ENCODE data around the gene PTPRZ1. TPM values are rescaled to one million over a fixed set of nuclear protein-coding genes. Genes with fewer than 3 reads are reported as not detected.

PTPRZ1 gene
- total RNA-seq, 1 donor from 2014 or later = 0.13 TPM

DNA sequence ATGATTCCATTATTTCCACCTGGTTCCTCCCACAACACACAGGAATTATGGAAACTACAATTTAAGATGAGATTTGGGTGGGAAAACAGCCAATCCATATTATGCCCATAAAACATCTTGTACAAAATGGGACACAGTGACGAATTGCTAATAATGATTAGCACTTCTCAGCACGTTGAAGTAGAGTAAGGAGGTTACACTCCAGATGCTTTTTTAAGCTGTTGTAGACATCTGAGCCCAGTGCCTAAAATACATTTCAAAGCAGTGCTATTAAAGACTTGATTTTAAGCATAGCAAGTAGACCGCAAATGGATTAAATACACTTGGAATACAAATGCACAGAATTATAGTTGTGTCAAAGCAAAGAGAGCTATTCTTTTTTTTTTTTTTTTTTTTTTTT lies 165.2 kb downstream of the PTPRZ1 start:
- ATAC-seq (no peak), DNase-seq (ENCODE audit: low spot score) (no peak)

DNA sequence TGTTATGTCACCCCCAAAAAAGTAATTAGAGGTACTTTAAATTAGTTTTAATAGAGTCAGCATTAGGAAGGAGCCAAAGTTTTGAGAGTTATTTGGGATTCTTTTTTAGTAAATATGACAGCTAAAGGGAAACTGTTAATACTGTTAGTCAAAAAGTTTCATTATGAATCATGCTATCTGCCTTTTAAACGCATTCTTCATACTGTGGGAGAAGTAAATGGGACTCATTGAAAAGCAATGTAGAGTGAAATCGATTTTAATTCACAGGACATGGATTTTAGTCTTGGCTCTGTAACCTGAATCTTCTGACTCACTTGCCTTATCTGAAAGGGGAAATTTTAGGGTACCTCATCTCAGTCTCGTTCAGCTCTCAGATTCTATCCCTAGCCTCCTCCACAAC lies 165.9 kb downstream of the PTPRZ1 start:
- no peak for ATAC-seq
- DNase-seq (ENCODE audit: low spot score) = no peak

DNA sequence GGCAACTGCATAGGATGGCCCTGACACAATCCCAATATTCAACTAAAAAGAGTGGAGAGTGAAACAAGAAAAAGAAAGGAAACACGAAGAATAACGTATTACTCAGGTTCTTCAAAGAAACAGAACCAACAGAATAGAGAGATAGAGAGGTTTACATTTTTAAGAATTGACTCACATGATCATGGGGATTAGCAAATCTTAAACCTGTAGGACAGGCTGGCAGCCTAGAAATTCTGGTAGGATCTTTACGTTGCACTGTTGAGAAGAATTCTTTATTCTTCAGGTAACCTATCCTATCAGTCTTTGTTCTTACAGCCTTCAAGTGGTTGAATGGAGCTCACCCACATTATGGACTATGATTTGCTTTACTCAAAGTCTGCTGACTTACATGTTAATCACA lies 167.2 kb downstream of the PTPRZ1 start:
- no peak for DNase-seq (ENCODE audit: low spot score)

DNA sequence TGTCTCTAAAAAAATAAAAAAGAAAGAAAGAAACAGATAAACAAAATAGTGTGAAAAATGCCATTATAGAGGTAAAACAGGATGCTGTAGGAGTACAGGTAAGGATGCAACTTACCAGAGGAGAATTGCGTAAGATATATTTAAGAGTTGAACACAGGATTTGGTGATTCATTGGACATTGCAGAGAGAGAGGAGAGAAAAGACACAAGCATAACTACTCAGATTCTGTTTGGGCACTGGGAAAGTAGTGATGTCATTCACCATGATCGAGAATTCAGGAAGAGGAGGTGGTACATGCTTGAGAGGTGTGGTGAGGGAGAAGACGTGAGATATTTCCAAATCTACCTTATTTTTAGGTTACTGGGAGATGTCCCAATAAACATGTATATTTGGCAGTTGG lies 173.4 kb downstream of the PTPRZ1 start:
- DNase-seq (ENCODE audit: low spot score) (no peak), ATAC-seq (no peak)

More for the DNA sequence above, 167.2 kb downstream of the PTPRZ1 start:
- no peak for ATAC-seq

DNA sequence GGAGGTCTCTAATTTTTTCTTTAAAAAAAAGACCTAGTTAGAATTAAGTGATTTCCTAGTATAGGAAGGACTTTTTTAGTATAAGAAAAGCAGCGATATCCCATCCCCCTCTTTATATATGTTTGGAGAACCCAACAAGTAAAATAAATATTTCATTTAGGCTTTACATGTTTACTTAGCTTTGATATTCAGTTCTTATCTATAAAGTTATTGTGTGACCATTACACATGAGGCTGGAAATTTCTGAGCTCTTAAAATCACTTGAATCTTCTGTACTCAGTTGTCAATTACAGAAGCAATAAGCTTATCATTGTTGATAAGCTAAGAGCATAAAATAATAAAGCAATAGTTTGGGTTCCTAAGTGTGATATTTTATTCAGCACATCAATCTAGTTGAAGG lies 181.4 kb downstream of the PTPRZ1 start:
- DNase-seq (ENCODE audit: low spot score) = no peak
- no peak for ATAC-seq

DNA sequence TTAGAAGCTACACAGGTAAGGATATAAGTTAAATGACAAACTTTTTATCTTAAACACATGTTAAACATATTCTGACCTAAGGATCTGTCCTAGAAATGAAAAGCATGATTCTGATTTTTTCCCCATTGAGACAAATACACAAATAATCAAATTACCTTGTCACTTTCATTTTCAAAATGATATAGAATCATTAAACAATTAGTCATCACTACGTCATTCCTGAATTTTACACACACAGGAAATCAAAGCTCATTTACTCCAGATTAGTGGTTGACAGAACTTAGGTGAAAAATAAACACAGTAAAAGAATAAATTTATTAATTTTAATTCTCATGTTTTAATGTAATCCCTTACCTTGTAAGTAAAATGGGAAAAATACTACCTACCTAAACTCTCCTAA lies 182.1 kb downstream of the PTPRZ1 start:
- no peak for ATAC-seq
- DNase-seq (ENCODE audit: low spot score) = no peak

DNA sequence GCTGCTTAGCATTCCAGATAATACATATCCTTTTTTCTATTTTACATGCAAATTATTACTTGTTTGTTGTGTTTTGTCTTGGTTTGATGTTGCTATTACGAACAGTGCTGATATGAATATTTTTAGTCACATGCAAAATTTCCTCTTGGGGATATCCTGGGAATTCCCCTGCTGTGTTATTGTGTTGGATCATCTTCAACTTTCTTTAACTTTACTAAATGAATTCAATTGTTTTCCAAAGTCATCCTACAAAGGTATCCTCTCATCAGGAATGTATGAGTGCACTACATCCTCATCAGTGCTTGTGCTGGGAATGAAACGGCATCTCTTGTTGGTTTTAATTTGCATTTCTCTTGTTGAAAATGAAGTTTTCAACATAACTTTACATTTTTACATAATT lies 184.0 kb downstream of the PTPRZ1 start:
- ATAC-seq (no peak), DNase-seq (ENCODE audit: low spot score) (no peak)

DNA sequence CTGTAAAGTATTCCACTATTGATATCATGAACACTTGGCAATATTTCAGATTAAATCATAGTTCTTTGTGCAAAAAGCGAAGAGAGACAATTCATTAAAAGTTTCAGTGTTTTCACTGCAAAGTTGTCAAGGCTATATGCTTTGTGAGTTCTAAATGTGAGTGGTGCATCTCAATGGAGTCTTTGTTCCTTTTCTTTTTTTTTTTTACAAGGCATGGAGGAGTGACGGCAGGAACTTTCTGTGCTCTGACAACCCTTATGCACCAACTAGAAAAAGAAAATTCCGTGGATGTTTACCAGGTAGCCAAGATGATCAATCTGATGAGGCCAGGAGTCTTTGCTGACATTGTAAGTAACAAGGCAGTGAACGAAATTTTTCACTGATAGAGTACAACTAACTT lies 186.6 kb downstream of the PTPRZ1 start:
- no peak for ATAC-seq
- no peak for DNase-seq (ENCODE audit: low spot score)

DNA sequence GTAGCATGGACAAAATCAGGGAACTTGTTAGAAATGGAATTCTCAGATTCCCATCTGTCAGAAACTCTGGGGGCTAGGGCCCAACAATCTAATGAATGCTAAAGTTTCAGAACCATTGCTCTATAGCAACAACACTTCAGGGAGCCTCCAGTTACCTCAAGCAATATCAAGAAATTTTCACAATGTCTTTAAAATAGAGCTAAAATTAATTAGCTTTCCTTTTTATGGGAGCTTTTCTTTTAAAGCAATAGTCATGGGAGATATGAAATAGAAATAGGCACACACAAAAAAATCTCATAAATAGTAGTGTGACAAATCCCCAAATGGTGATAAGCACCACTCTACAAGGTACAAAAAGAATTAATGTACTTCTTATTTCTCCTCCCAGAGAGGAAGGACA lies 190.2 kb downstream of the PTPRZ1 start:
- ATAC-seq (no peak), DNase-seq (ENCODE audit: low spot score) (no peak)

DNA sequence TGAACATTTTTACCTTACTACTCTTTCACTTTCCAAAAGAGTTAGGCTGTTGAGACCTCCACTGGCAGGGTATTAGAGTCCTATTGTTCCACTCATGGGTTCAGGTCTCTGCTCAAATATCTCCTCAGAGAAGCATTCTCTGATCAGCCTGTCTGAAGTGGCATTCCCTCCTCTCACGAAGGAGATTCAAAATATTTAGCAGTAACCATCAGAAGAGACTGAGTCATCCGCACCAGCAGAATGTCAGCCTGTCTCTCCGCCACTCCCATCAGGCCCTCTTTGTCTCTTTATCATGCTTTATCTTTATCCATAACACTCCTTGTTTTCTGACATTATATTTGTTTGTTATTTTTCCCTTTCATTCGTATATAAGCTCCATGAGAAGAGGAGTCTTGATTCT lies 192.0 kb downstream of the PTPRZ1 start:
- no peak for DNase-seq (ENCODE audit: low spot score)
- ATAC-seq = no peak

DNA sequence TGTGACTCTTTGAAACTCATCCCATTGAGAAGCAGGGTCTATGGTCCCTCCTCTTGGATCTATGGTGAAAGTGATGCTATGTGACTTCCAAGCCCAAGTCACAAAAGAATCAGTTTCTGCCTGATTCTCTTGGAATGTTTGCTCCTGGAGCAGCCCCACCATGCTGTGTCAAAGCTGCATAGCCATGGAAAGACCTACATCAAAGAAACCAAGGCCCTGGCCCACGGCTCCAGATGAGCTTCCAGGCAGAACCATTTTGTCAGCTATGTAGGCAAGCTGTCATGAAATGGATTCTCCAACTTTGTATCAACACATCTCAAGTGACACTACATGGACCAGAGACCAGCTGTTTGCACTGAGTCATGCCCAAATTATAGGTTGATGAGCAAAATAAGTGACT lies 194.1 kb downstream of the PTPRZ1 start:
- DNase-seq (ENCODE audit: low spot score) = no peak
- no peak for ATAC-seq

DNA sequence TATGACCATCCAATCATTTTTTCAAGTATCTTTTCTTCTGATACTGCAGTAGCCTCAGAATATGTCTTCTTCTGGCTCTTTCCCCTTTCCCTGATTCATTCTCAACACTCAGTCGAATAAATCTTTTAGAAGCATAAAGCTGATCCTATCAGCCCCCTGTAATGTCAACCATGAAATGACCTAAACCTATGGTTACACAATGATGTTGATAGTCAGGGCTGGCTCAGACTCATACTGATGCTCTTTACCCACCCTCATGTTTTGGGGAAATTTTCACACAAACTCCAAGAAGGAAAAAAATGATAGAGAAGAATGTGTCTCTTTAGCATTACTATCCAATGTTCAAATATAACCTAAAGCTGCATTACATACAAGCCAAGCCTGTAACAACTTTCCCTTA lies 195.1 kb downstream of the PTPRZ1 start:
- DNase-seq (ENCODE audit: low spot score) = no peak
- ATAC-seq = no peak

DNA sequence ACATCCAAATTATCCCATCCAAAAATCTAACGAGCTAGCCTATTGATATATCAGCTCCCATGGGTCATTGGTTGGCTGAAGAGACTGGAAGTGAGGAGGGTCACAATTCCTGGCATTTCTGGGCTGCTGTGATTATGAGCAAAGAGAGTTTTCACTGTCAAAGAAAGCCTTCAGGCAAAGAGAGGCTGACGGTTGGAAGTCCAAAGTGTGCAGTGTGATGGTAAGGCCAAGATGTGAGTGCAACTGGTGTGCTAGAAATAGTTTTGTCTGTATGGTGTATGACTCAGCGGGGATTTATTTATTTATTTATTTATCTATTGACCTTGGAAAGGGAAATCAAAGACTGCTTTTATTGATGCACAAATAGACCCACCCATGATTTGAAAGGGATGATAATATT lies 196.0 kb downstream of the PTPRZ1 start:
- DNase-seq (ENCODE audit: low spot score) (no peak), ATAC-seq (peak; percentile 42)

DNA sequence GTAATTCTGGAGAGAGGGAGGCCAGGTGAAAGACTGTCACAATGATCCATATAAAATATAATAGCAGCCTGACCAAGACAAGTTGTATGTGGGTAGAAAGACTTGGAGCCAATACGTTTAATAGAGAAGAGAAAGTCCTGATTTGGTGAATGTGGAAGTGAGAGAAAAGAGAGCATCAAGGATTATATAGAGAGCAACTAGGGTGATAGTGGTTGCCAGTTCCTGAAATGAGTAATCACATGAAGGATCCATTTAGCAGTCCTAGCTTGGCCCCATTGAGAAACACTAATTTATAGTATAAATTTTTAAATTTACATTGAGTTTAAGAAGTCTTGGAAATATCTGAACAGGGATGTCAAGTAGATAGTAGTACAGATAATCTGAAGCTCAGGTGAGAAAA lies 197.1 kb downstream of the PTPRZ1 start:
- DNase-seq (ENCODE audit: low spot score) (no peak), ATAC-seq (no peak)

DNA sequence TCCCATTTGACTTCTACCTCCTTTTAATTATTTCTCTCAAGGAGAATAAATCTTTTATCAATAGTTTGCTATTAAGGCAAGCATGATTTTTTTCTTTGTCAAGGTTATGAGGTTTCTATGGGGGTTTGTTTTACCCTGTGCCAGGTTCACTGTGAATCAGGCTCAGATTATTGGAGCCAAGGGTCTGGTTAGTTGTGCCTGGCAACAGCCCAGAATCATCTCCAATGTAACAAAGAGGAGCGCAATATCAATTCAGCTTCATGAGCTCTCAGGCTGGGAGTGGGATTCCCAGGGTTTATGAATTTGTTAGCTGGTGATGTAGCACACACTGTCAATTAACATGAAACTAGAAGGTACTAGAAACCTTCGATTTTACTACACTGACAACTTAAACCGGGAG lies 197.9 kb downstream of the PTPRZ1 start:
- DNase-seq (ENCODE audit: low spot score) = no peak
- no peak for ATAC-seq

DNA sequence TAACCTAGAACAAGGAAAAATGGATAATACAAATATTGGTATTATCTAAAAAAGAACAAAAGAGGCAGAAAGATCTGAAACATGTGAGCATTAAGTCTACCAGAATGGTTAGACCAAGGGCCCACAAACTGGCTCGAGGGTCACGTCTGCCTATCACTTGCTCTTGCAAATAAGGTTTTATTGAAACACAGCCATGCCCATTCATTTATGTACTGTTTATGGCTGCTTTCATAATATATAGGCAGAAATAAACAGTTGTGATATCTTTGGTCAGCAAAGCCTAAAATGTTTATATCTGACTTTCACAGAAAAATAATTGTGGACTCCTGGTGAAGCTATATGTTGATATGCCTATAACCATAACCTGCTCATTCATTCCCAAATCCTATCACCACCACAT lies 199.3 kb downstream of the PTPRZ1 start:
- DNase-seq (ENCODE audit: low spot score) (no peak), ATAC-seq (no peak)

DNA sequence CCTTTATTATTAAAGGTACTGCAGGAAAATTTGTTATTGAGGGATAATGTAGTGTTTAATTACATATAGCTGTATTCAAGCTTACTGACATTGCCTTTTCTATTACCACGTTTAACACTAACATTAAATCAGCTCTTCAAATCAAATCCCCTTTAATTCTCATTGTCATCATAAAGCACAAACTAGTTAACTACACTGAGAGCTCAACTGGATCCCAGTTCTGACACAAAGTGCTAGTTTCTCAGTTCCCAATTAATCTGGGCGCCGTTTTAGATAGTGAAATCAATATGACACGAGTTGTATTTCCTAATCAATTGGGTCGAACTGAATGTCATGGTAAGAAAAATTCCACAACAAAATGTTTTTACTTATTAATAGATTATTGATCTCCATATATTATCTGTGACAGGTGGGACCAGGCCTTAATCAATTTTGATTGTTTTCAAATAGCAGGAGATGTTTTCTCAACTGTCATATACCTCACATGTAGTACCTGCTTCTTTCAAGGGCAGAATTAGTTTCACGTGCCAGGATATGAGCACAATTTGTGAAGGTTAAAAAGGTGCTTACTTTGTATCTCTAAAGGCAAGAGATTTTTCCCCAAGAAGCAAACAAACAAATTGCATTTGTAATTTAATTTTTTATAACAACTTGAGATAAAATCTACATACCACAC lies 200.1 kb downstream of the PTPRZ1 start:
- ATAC-seq (no peak), DNase-seq (ENCODE audit: low spot score) (no peak)

DNA sequence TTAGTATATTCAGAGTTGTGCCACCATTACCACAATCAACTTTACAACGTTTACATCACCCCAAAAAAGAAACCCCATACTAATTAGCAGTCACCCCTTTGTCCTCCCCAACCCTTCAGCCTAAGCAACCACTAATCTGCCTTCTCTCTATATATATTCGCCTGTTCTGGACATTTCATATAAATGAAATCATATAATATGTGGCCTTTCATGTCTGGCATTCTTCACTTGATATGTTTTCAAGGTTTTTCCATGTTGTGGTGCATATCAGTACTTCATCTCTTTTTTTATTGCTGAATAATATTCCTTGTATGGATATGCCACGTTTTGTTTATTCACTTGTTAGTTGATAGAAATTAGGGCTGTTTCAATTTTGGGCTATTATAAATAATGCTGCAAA lies 200.7 kb downstream of the PTPRZ1 start:
- no peak for DNase-seq (ENCODE audit: low spot score)
- ATAC-seq = no peak

DNA sequence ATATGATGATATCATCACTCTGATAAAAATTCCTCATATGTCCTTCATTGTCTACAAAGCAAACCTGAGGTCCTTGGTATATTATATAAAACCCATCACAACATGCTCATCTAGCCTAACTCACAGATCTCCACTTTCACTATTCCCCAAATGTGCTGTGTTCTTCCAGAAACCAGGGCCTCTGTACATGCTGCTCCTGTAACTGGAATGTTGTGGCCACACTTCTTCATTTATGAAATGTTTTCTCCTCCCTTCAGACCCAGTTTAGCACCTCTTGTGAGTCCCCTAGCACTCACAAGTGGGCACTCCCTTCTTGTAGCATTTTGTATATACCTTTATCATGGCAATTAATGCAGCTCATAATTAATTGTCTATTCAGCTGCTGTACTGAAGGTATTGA lies 209.2 kb downstream of the PTPRZ1 start:
- no peak for DNase-seq (ENCODE audit: low spot score)
- ATAC-seq = no peak

DNA sequence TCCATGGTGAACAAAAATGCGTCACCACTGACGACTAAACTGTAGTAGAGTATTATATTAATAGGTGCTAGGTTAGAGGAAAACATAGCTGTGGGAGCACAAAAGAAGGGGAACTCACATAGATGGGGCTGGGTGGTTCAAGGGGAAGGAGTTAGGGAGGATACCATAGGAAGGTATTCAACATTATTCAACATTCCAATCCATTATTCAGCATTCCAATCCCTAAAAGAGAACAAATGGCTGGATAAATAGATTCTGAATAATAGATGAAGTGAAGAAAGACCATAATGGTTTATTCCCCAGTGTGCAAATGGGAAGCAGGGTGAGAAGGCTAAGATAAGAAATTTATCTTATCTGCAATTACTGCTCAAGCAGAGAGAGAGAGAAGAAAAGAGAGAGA lies 209.7 kb downstream of the PTPRZ1 start:
- ATAC-seq (no peak), DNase-seq (ENCODE audit: low spot score) (no peak)

DNA sequence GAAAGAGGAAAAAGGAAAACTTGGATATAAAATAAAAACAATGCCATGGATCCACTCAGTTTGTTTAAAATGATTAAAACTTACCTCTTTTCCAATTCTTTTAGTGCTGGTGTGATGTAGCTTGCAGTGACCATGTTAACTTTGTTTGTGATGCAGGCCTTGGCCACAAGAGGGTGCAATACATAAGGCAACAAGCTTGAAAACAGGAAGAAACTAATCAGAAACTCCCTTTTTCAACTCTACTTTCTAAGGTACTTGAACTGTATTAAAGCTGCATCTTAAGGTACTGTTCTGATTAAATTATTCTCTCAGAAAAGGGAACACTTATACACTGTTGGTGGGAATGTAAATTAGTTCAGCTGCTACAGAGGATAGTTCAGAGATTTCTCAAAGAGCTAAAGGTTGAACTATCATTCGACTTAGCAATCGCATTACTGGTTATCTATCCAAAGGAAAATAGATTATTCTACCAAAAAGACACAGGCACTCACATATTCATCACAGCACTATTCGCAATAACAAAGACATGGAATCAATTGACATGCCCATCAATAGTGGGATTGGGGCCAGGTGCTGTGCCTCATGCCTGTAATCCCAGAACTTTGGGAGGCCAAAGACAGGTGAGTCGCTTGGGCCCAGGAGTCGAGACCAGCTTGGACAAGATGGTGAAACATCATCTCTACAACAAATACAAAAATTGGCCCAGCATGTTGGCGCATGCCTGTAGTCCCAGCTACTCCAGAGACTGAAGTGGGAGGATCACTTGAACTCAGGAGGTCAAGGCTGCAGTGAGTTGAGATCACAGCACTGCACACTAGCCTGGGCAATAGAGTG lies 220.2 kb downstream of the PTPRZ1 start:
- ATAC-seq = peak; percentile 85
- peak; percentile 57 for DNase-seq (ENCODE audit: low spot score)

DNA sequence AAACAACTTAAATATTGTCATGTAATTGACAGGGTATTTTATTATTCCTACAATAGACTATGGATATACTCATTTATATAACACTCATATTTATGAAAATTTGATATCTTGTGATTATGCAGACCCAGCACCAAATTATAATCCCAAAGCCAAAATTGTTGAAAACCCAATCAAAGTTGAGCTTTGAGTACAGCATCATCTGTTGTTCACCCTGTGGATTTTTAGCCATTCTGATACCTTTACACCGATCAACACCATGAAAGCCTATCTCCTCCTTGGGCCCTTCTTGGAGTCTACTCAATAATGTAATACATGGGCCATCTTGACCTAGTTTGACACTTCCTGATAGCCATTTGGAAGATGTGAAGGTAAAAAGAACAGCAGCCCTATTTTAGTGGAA lies 221.6 kb downstream of the PTPRZ1 start:
- DNase-seq (ENCODE audit: low spot score) (no peak), ATAC-seq (no peak)

DNA sequence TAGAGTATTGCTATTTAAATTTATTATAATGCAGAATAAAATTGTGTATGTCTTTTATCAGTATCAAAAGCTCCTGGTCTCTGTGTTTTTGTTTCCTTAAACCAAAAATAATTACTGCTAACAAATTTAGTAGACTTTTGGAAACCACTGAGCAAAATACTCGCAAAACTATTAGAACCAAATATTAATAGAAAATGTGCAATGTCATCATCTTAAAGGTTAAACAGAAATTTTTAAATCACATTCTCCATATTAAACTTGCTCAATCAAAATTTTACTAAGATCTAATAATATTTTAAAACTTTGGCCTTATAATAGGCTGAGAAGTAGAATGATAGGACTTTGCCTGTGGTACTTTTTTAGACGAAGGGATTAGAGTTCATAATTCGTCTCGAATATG lies 222.7 kb downstream of the PTPRZ1 start:
- no peak for DNase-seq (ENCODE audit: low spot score)
- no peak for ATAC-seq

Measured in left lobe of liver (tissue), 2 donors.